OCI-LY7 (cell line): ENCODE data around the gene CSF1R. TPM values are rescaled to one million over a fixed set of nuclear protein-coding genes. Genes with fewer than 3 reads are reported as not detected.

ENCODE experiments used
- BruUV-seq: library from RNA; stranded (reverse); fragments of 400-500 nt; replicated peaks from 2 replicates; lab custom pipeline; 2021; lab: Mats Ljungman, UMichigan
- CTCF ChIA-PET: fragments of 300-600 bp; sonication (Branson Sonifier 250); formaldehyde crosslinking; loops from one replicate; lab custom pipeline; 2022; ENCODE audit warnings: antibody characterized with exemption; ENCODE audit not compliant: unreplicated experiment; lab: Charles Lee
- POLR2A ChIA-PET: fragments of 300-600 bp; sonication (Branson Sonifier 250); formaldehyde crosslinking; loops from one replicate; lab custom pipeline; 2022; ENCODE audit warnings: antibody characterized with exemption; lab: Charles Lee
- DNase-seq: peaks from one replicate; pipeline ENCODE4 v3.0.0-alpha.2; 2015; ENCODE audit warnings: low spot score
- H2AFZ ChIP-seq: fragments of 200-600 bp; sonication (generic), shearing (Covaris generic); 2 replicates; pipeline ENCODE4 v1.6.1; 2014; ENCODE audit warnings: mild to moderate bottlenecking, antibody characterized with exemption, low read length, moderate library complexity
- H3K27ac ChIP-seq: fragments of 200-600 bp; sonication (generic); 2 replicates; pipeline ENCODE4 v1.5.1; 2014; ENCODE audit warnings: mixed run types, low read depth, mild to moderate bottlenecking, moderate library complexity, low read length, inconsistent platforms; ENCODE audit not compliant: poor library complexity, severe bottlenecking
- H3K36me3 ChIP-seq: fragments of 200-600 bp; sonication (generic); 2 replicates; pipeline ENCODE4 v1.6.1; 2014; ENCODE audit warnings: mild to moderate bottlenecking, antibody characterized with exemption, low read length, moderate library complexity, mixed read lengths; ENCODE audit not compliant: insufficient read depth
- H3K4me1 ChIP-seq: fragments of 200-600 bp; sonication (generic); 2 replicates; pipeline ENCODE4 v1.5.1; 2014; ENCODE audit warnings: mild to moderate bottlenecking, low read length; ENCODE audit not compliant: insufficient read depth, poor library complexity, severe bottlenecking
- H3K4me2 ChIP-seq: fragments of 200-600 bp; sonication (generic); 2 replicates; pipeline ENCODE4 v1.6.1; 2014; ENCODE audit warnings: mild to moderate bottlenecking, low read length
- H3K4me3 ChIP-seq: fragments of 200-600 bp; sonication (generic); 2 replicates; pipeline ENCODE4 v1.5.1; 2014; ENCODE audit warnings: mild to moderate bottlenecking, low read depth, low read length; ENCODE audit not compliant: poor library complexity, severe bottlenecking
- H3K79me2 ChIP-seq: fragments of 200-600 bp; sonication (generic); 2 replicates; pipeline ENCODE4 v1.6.1; 2016; ENCODE audit warnings: low read depth, mild to moderate bottlenecking, low read length, moderate library complexity, mixed read lengths; ENCODE audit not compliant: insufficient read depth
- H3K9me2 ChIP-seq: fragments of 200-600 bp; sonication (generic); 2 replicates; pipeline ENCODE4 v1.6.1; 2016; ENCODE audit warnings: mild to moderate bottlenecking, low read length, mixed read lengths; ENCODE audit not compliant: insufficient read depth
- H3K9me3 ChIP-seq: fragments of 200-600 bp; sonication (generic); 2 replicates; pipeline ENCODE4 v1.6.1; 2014; ENCODE audit warnings: mild to moderate bottlenecking, mixed run types, low read length, mixed read lengths
- H4K20me1 ChIP-seq: fragments of 200-600 bp; sonication (generic); 2 replicates; pipeline ENCODE4 v1.6.1; 2014; ENCODE audit warnings: mild to moderate bottlenecking, antibody characterized with exemption, low read length, moderate library complexity, mixed read lengths; ENCODE audit not compliant: insufficient read depth
- CTCF ChIP-seq: fragments of 200-600 bp; sonication (generic); conservative IDR thresholded peaks from 2 replicates; pipeline ENCODE4 v1.5.1; 2014; ENCODE audit warnings: mild to moderate bottlenecking, antibody characterized with exemption, low read length, moderate library complexity, mixed read lengths
- EZH2phosphoT487 ChIP-seq: fragments of 200-600 bp; sonication (generic); IDR thresholded peaks from 2 replicates; pipeline ENCODE4 v1.6.1; 2018; ENCODE audit warnings: low read depth, borderline replicate concordance, mild to moderate bottlenecking, mixed run types, antibody characterized with exemption, low read length, moderate library complexity, mixed read lengths
- intact Hi-C: fragments of 100-400 bp; cut with micrococcal nuclease; formaldehyde crosslinking; loops from one replicate; pipeline ENCODE4 v1.10.0; 2022; ENCODE audit not compliant: unreplicated experiment
- total RNA-seq, 2 experiments: library from RNA; depleted of rRNA in 1 of 2; stranded (reverse); fragments of >200 nt in 1 of 2; shearing (Covaris generic) in 1 of 2; gene quantifications; 2 replicates each; pipeline ENCODE4 v1.2.3, GENCODE V29; 2014 to 2022

CSF1R gene
- total RNA-seq, 2 experiments from 2014 or later, result not detected

- no peaks in the 10 kb centered on the region for H3K4me1 ChIP-seq
- TF ChIP-seq EZH2phosphoT487 (no peak), CTCF (no peak)
- DNase-seq, result no peak
- no peak overlapping the region for H3K4me2 ChIP-seq
- ChIA-PET POLR2A (interaction anchor here (1.0 kb wide), 1 partner anchor 11 kb away, joined by 4 read pairs; no protein-coding TSS in a partner anchor), CTCF (no interaction called here)
- no peaks in the 10 kb centered on the region for H4K20me1 ChIP-seq
- no peaks in the 10 kb centered on the region for H3K9me2 ChIP-seq
- H3K4me3 ChIP-seq, result no peak overlapping the region
- H3K27ac ChIP-seq, result no peak overlapping the region
- H2AFZ ChIP-seq, result no peak overlapping the region
- H3K9me3 ChIP-seq, result no peaks in the 10 kb centered on the region
- no peaks in the 10 kb centered on the region for H3K79me2 ChIP-seq
- no TSS peak for BruUV-seq
- intact Hi-C loops, result no loop called here
- H3K36me3 ChIP-seq, result no peaks in the 10 kb centered on the region
Observed at GRCh38 chr5:150112201-150113046, 26.1 kb upstream of the CSF1R start.

GRCh38 chr5:150111122-150111521 is 24.8 kb upstream of the CSF1R start:
- Histone ChIP-seq H3K9me2 (no peaks in the 10 kb centered on the region), H3K79me2 (no peaks in the 10 kb centered on the region), H3K4me2 (no peak overlapping the region), H2AFZ (no peak overlapping the region), H3K36me3 (no peaks in the 10 kb centered on the region), H3K9me3 (no peaks in the 10 kb centered on the region), H4K20me1 (no peaks in the 10 kb centered on the region), H3K4me1 (no peaks in the 10 kb centered on the region), H3K27ac (no peak overlapping the region), H3K4me3 (no peak overlapping the region)
- POLR2A ChIA-PET, result interaction anchor here (0.5 to 1.0 kb wide), 3 partner anchors 9 to 563 kb away, joined by 3 to 5 read pairs (median 4); no protein-coding TSS in a partner anchor
- no peak for DNase-seq
- TF ChIP-seq EZH2phosphoT487 (no peak), CTCF (no peak)
- intact Hi-C loops, result no loop called here
- BruUV-seq, result no TSS peak
- CTCF ChIA-PET, result no interaction called here

GRCh38 chr5:150109921-150110320 is 23.6 kb upstream of the CSF1R start:
- Histone ChIP-seq H3K27ac (no peak overlapping the region), H3K9me3 (no peaks in the 10 kb centered on the region), H2AFZ (no peak overlapping the region), H3K4me2 (no peak overlapping the region), H3K9me2 (no peaks in the 10 kb centered on the region), H3K4me3 (no peak overlapping the region), H3K36me3 (no peaks in the 10 kb centered on the region), H3K79me2 (no peaks in the 10 kb centered on the region), H4K20me1 (no peaks in the 10 kb centered on the region), H3K4me1 (no peaks in the 10 kb centered on the region)
- no peak for DNase-seq
- no peak for TF ChIP-seq EZH2phosphoT487
- TF ChIP-seq CTCF, result no peak
- BruUV-seq, result no TSS peak
- intact Hi-C loops, result no loop called here
- ChIA-PET CTCF (no interaction called here), POLR2A (interaction anchor here (0.6 to 0.7 kb wide), 2 partner anchors 13 to 41 kb away, joined by 3 read pairs; no protein-coding TSS in a partner anchor)
